Middle frontal gyrus (tissue), 1 donor: Measurements from ENCODE around the gene ATP11A.
"Not testable (repeated sequence)": the region's sequence is repeated elsewhere in the genome, so short reads cannot be mapped to it uniquely, and the experiment has no call there.

Experiments used
- DNase-seq: peaks from one replicate; pipeline ENCODE4 v3.0.0-alpha.2; 2015; ENCODE audit warnings: low spot score; ENCODE audit errors: extremely low spot score

Gene ATP11A

DNA sequence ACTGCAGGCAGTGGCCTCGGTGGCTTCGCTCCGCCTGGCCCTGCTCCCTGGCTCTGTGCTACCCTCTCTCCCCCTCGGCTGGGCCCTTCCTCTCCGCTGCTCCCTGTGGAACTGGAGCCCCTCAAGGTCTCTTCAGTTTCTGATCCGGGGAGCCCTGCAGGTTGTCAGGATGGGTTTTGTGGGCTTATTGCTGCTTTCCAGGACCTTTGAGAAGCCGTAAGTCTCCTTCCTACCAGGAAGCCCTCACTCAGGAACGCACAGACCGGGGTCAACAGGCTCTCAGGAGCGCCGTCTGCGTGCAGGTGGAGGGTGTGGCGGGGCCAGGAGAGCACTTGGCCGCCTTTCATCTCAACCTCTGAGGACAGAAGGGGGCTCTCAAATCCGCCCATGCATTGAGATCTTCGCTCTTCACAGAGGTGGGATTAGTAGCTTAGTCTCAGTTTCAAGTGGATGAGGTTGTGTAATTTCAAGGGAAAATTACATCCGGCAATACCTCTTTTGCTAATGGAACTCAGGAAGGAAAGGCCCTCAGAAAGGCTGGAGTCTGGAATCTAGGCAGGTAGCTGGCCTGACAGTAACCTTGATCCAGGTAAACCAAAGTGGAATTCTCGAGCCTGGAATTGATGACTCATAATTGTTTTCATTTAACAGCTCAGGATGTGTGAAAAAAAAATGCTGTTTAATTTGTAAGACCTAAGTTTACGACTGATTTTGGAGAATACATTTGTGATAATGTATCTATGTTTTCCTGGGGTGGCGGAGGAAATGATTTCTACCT lies 102.0 kb downstream of the ATP11A start:
- DNase-seq, result no peak

DNA sequence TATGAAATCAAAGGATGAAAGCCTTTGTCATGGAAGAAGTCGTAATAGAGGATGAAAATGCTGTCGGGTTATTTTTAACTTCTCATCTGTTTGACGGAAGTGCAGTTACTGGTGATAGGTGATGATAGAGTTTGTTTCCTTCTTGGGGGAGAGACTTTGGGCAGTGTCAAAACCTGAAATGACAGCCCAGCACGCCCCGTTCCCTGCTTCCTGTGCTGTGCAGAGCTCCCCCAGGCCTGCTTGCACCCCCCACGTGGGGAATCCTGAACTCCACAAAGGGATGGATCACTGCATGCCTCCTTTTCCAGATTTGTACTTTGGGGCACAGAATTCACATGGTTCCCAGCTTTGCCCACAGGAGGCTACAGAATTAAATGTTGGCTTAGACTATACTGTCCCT lies 102.7 kb downstream of the ATP11A start:
- no peak for DNase-seq

DNA sequence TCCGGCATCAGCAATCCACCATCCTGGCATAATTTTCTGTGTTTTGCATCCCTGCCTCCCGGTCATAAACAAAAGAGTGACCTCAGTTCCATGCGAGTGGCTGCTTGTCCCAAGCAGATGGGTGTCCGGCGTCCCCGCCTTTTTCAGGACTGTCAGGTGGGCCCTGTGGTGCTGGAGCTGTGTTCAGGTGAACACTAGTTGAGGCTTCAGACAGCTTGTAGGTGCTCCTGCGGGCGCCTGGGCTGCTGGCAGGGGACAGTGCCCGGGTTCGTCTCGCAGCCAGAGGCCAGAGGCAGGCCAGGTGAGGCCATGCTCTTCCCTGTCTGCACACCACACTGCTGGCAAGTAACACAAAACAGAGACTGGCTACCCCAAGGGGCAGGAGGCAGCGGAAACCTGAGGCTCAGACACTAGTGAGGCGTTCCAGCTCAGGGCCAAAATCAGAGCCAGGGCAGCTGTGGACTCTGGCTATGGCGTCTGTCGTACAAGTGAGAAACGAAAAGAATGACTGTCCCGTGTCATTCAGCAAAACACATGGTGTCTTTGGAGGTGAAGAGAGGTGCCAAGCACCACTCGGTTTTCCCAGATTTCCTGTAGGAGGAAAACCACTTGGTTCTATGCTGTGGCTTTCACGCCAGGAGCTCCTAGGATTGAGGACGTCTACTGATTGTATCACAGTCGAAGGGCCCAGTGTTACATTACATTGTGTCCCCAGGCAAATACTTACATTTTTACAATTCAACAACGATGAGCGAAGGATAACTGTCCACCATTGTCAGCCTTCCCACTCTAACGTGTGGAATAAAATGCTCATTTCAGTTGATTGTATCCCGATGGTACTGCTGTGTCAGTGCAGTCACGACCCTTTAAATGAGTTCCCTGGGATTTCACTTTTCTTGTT lies 104.0 kb downstream of the ATP11A start:
- DNase-seq, result no peak

GRCh38 chr13:112795277-112795676 lies 105.4 kb downstream of the ATP11A start:
- DNase-seq, result no peak

DNA sequence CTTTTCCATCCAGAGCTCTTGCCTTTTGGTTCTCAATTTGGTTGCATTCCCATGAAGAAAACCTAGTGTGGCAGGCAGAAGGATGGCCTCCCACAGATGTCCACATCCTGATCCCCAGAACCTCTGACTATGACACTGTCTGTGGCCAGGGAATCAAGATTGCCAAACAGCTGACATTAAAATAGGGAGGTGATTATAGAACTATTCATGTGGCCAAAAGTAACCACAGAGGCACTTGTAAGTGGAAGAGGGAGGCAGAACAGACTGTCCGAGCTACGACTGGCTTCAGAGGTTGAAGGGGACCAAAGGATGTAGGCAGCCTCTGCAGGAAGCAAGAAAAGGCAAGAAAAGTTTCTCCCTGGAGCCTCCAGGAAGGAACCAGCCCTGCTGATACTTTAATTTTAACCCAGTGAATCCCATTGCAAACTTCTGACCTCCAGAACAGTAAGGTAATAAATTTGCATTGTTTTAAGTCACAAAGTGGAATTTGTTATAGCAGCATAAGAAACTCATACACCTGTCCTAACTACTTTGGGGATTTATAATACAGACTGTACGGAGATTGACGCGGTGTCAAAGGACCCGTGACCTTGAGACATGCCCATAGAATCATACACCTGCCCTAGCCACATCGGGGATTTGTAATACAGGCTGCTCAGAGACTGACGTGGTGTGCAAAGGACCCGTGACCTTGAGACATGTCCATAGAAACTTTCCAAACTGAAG lies 106.5 kb downstream of the ATP11A start:
- DNase-seq, result no peak

DNA sequence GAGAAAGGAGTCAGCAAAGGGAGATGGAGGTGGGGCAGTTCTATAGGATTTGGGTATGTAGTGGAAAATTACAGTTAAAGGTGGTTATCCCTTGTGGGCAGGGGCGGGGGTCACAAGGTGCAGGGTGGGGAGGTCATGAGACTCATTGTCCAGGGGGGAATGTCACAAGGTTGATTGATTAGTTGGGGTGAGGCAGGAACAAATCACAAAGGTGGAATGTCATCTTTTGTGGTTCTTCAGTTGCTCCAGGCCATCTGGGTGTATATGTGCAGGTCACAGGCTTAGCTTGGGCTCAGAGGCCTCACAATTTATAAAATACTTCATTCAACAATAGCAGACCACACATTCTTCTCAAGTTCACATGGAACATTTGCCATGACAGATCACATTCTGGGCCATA lies 109.6 kb downstream of the ATP11A start:
- no peak for DNase-seq

DNA sequence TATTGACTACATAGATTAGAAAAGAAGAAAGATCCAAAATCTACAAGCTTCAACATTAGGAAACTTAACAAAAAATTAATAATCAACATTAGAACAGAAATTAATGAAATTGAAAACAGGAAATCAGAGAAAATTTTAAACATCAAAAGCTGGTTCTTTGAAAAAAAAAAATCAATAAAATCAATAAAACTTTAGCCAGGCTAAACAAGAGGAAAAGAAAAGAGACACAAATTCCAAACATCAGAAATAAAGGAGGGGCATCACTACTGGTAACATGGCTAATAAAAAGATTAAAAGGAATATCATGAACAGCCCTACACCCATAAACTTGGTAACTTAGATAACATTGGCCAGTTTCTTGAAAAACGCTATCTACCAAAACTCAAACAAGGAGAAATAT lies 110.2 kb downstream of the ATP11A start:
- DNase-seq, result no peak

DNA sequence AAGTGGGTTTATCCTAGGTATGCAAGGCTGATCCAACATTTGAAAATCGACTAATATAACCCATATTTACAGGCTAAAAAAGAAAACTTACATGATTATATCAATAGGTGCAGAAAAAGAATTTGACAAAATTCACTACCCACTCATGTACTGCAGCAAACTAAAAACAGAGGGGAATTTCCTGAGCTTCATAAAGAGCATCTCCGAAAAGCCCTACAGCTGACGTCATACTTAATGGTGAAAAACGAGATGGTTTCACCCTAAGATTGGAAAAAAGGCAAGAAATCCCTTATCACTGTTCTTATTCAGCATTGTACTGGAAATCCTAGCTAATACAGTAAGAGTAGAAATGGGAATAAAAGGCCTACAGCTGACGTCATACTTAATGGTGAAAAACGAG lies 111.0 kb downstream of the ATP11A start:
- not testable (repeated sequence) for DNase-seq

GRCh38 chr13:112802802-112803195 lies 113.0 kb downstream of the ATP11A start:
- no peak for DNase-seq

GRCh38 chr13:112803422-112803821 lies 113.6 kb downstream of the ATP11A start:
- DNase-seq, result no peak

DNA sequence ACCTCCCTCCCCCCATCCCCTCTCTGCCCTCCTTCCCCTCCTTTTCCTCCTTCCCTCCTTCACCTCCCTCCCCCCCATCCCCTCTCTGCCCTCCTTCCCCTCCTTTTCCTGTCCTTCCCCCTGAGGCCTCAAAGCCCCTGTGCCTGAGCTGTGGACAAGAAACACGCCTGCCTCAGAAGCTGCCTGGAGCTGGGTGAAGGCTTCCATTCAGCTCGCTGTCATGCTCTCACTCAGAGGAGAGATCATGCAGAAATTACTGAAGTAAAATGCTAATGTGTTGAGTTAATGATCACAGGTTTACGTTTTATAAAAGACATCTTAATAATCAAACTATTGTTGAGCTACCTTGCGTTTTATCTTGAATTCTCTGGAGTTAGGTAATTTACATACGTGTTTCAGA lies 114.5 kb downstream of the ATP11A start:
- no peak for DNase-seq

DNA sequence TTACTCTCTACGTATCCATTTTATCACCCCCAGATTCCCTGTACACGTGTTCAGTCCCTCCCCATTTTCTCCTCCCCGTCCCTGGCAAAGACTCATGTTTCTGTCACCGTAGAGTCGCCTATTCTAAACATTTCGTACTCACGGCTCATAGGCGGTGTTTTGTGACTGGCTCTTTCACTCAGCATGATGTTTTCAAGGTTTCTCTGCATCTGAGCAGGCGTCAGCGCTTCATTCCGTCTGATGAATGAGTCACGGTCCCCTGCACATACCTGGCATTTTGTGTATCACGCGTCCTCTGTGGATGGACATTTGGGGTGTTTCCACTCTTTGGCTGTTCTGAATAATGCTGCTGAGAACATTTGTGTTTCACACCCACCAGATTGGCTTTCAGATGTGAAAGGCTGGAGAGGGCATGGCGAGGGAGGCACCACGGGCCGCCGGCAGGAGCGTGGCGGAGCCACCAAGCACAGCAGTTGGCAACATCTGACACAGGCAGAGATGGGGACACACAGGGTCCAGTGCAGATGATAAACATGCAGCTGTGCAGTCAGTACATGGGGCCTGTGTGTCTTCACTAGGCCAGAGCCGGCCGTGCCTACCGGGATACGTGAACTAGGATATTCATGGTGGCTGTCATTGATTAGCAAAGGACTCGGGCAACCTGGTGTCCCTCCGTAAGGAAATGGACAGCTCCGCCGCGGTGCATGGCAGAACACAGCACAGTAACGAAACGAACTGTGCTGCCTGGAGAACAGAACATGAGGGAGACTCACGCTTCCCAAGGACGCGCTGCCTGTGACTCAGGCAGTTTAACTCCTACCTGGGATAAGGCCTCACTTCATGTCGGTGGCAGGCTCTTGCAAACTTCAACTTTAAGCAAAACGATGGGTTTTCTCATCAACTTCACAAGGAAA lies 117.2 kb downstream of the ATP11A start:
- no peak for DNase-seq

DNA sequence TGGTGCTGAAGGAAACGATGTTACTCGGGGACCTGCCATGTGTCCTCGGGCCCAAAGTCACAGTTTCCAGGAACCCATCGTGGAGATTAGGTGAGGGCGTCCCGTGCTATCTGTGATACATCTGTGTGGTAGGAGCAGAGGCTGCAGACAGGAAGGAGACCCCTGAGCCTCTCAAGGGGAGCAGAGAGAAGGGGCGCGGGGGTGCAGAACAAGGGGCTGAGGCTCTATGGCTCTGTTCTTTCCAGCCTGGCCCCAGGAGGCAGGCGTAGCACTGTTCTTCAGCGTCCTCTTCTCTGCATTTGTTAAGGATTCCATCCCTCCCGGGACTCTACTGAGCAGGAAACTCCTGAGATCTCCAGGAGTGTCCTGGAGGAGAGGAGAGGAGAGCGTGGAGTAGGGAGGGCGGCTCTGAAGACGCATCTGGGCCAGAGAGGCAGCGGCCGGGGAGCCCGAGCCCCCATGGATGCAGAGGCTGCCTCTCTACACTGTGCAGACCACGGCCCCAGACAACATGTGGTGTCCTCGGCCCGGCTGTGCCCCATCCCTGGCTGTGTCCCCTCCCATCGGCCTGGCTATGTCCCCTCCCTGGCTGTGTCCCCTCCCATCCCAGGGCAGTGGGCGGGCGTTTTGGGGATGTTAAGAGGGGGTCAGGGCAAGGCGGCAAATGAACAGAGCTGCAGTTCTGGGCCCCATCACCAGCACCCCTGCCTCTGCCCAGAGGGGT lies 118.0 kb downstream of the ATP11A start:
- no peak for DNase-seq

- DNase-seq, result no peak
Measured at GRCh38 chr13:112808377-112809140, 118.7 kb downstream of the ATP11A start.

DNA sequence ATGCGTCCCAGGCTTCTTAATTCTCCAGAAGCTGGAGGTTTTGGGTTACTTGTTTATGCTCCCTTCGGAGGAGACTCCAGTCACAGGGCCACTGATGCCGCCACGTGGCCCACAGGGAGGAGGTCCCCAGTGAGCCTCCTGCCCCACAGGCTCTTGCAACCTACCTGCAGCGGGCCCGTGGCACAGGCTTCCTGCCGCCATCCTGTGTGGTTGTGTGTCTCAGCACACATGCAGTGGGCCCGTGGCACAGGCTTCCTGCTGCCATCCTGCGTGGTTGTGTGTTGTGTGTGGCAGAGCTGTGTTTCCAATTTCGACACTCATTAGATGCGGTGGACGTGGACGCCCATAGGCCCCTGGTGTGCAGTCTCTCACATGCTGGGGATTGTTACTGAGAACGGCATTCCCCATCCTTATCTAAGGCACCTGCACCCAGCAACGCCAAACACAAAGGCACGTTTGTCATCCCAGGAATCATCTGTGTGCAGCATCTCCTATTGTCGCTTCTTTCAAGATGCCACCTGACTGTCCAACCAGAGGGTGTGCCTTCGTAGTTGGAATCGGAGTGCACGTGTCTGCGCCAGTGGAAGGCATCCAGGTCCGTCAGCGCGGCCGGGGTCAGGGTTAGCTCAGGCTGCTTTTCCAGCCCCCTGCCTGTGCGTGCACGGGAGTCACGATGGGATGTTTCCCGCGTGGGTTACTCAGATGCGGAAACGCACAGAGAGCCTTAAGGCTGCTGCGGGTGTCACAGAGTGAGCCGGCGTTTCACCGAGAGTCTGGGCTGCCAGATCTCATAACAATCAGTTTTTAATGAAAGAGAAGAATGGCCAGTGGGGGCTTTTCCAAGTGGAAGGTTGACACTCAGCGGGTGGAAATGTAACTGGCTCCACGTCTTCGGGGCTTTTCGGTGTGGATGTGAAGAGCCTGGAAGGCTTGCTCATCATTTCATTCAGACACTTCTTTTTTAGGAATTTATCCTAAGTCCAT lies 119.8 kb downstream of the ATP11A start:
- no peak for DNase-seq

GRCh38 chr13:112810608-112811007 lies 120.8 kb downstream of the ATP11A start:
- DNase-seq, result no peak

DNA sequence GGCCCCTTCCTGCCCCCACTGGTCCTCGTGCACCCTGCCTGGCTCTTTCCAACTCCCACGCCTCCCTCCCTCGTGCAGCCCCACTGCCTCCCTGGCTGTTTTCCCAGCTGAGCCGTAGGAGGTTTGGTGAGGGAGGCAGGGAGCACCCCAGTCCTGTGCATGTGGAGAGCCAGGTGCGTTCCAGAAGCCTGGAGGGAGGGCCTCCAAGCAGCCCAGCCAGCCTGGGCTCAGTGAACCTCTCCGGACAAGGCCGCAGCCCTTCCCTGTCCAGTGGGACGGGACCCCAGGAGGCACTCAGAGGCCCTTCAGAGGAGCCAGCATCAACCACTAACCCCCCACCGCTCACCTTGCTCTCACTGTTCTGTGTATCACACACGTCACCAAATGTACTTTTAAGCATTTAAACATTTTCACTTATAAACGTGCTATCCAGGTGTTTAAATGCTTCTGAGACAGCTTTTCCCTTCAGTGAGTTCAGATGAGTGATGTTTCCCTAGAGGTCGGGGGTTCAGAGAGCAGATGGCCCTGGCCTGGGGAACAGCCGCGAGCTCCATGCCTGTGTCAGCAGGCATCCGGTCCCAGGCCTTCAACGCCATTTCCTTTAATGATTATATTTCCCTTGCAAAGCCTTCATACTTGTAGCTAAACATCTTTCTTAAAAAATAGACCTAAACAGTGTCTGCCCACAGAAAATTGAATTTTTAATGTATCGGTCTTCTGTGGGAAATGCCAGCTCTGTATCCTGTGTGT lies 122.6 kb downstream of the ATP11A start:
- no peak for DNase-seq

DNA sequence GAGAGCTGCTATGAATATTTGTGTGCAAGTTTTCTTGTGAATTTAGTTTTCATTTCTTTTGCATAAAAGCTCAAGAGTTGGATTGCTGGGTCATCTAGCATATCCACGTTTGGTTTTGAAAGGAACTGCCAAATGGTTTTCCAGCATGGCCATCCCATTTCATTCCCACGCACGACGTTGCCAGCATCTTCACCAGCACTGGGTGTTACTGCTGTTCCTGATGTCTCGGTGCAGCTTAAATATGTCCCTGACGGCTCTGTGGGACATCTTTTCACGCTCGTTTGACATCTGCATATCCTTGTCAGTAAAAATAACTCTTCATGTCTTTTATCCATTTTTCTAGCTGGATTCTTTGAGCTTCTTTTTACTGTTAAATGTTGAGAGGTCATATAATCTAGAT lies 123.7 kb downstream of the ATP11A start:
- DNase-seq, result no peak
